Fibroblast of lung (primary cell): ENCODE data around the gene MTHFSD.

Source experiments
- CTCF ChIP-seq, 2 donors: IDR thresholded peaks in 1 of 2; conservative IDR thresholded peaks in 1 of 2; 1 replicate in 1 of 2; 2 replicates in 1 of 2; pipeline ENCODE4 v1.5.1; 2011 to 2012; ENCODE audit warnings: low read length in 2 of 2, control low read depth in 1 of 2, inconsistent platforms in 1 of 2, low read depth in 1 of 2, mild to moderate bottlenecking in 1 of 2
- EZH2 ChIP-seq: IDR thresholded peaks from 2 replicates; pipeline ENCODE4 v1.5.1; 2012; ENCODE audit warnings: low read length, control low read depth, mild to moderate bottlenecking; ENCODE audit errors: missing control alignments

DNA sequence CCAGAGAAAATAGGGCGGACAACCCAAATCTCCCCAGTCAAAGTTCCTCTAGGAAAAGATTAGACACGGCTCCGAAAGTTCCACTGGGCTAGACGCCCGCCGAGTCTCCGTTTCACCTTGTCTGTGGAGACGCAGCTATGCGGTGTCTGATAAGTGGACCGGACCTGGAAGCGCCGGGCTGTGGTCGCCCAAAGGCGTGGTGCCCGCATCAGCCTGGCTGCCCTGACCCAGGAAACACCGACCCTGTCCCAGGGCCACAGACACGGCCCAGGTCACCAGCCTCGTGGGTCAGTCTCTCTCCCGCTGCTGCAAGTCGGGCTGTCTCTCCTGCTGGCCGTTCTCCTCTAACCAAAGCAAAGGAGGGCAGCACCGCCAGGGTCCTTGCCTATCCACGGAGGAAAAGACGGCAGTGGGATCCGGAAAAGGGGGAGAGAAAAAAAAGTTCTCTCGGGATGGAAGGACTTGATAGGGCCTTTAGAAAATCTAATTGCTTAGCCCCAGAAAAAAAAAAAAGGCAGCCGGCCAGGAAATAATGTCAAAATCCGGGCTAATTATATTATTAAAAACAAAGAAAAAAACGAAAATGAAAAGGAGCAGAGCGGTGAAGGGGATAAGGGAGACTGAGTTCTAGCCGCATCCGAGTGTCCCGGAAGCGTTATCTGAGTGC lies 58.6 kb downstream of the MTHFSD start:
- TF ChIP-seq EZH2 = no peak
- no peak for TF ChIP-seq CTCF (conservative IDR thresholded peaks at IDR 0.05 in 1 of 2, IDR thresholded peaks at IDR 0.05 in 1 of 2; ENCODE audit: low read depth in 1 of 2, low read length in 2 of 2)
